Thoracic aorta (tissue), 2 donors: ENCODE data around the gene BTG4. TPM values are rescaled to one million over a fixed set of nuclear protein-coding genes. Genes with fewer than 3 reads are reported as not detected.

Source experiments
- ATAC-seq: fragments of 150-250 bp; one replicate; pipeline ENCODE4 v1.8.0; 2017; ENCODE audit warnings: low read depth; ENCODE audit not compliant: insufficient number of reproducible peaks, low FRiP score
- DNase-seq: peaks from one replicate; pipeline ENCODE4 v3.0.0-alpha.2; 2020; ENCODE audit warnings: low spot score
- H3K27ac ChIP-seq, 2 donors: fragments of 200-600 bp; sonication (generic); 1 replicate in 1 of 2; 2 replicates in 1 of 2; pipeline ENCODE4 v1.5.1; 2016; ENCODE audit warnings: mild to moderate bottlenecking in 2 of 2, moderate library complexity in 2 of 2
- H3K27me3 ChIP-seq: fragments of 200-600 bp; sonication (generic); replicated peaks from 2 replicates; pipeline ENCODE4 v1.6.0; 2016; ENCODE audit warnings: mild to moderate bottlenecking; ENCODE audit not compliant: insufficient read depth
- H3K36me3 ChIP-seq: fragments of 200-600 bp; sonication (generic); one replicate; pipeline ENCODE4 v1.5.1; 2016
- H3K4me1 ChIP-seq, 2 donors: fragments of 200-600 bp; sonication (generic); 1 replicate in 1 of 2; 2 replicates in 1 of 2; pipeline versions ENCODE4 v1.5.1 to v1.6.0; 2016; ENCODE audit warnings: low read depth in 2 of 2, mild to moderate bottlenecking in 1 of 2; ENCODE audit not compliant: control insufficient read depth in 1 of 2
- H3K4me3 ChIP-seq: fragments of 200-600 bp; sonication (generic); 2 replicates; pipeline ENCODE4 v1.5.1; 2016; ENCODE audit warnings: mild to moderate bottlenecking
- H3K9me3 ChIP-seq: fragments of 200-600 bp; sonication (generic); 2 replicates; pipeline ENCODE4 v1.5.1; 2016
- CTCF ChIP-seq: fragments of 200-600 bp; sonication (generic); IDR thresholded peaks from one replicate; pipeline ENCODE4 v1.5.1; 2019; ENCODE audit warnings: antibody characterized with exemption
- total RNA-seq, 2 donors: library from RNA; depleted of rRNA; stranded (reverse); fragments of >200 nt; gene quantifications; one replicate each; pipeline versions ENCODE4 v1.1.0 to v1.2.3, GENCODE V29; 2016

Gene BTG4
- total RNA-seq, 2 donors from 2014 or later: not detected

- no peaks in the 10 kb centered on the region for H3K27me3 ChIP-seq
- peaks cover 4 to 22% of the 10 kb centered on the region in 2 donors for H3K4me1 ChIP-seq
- peak within 1 kb of the TSS; percentile 80 for H3K4me3 ChIP-seq
- H3K36me3 ChIP-seq: no peaks in the 10 kb centered on the region
- no peaks in the 10 kb centered on the region for H3K9me3 ChIP-seq
- peak within 1 kb of the TSS; percentile 71 to 83 for H3K27ac ChIP-seq
- no peak for TF ChIP-seq CTCF
- ATAC-seq (peak; percentile 24), DNase-seq (peak; percentile 12)
Observed at GRCh38 chr11:111540114-111540936, 28.1 kb upstream of the BTG4 start, which contains the start of gene LAYN. Gene LAYN, plus strand, starts transcription at chr11:111540720. Its CDS starts 124 bp downstream, at chr11:111540844.

DNA sequence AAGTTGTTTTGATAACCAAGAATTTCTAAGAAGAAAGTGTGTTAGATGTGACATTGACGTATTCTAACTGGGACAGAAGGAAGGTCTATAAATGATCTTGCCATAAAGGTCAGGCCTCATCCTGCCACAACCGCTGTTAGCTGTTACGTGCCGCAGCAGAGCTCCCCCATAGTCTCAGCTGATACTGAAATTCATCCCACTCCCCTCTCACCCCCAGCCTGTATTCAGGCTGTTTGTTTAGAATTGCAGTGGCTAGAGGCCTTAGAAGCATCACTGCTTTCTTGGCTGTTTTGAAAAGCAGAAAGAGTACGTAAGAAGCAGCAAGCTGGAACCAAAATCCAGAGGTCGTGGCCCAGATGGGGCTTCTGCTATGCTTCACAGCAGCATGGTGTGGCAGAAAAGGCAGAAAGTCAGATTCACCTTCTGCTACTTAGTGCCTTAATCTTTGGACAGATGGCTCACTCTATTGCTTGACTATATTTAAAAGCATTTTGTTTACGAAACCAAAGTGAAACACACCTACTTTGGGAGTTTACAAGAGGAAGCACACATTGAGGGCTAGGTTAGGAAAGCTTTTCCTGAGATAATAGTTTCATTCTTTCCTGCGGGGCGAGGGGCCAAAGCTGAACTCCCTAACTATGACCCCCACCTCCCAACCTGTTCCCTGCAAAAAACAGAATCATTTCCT lies 27.4 kb upstream of the BTG4 start:
- H3K9me3 ChIP-seq: no peaks in the 10 kb centered on the region
- H3K4me3 ChIP-seq: peak overlapping the region; percentile 80
- TF ChIP-seq CTCF: no peak
- no peak for DNase-seq
- H3K27ac ChIP-seq: peak overlapping the region in 1 of 2 donors; percentile 71
- no peak for ATAC-seq
- no peaks in the 10 kb centered on the region for H3K27me3 ChIP-seq
- H3K36me3 ChIP-seq: no peaks in the 10 kb centered on the region
- peaks cover 4 to 22% of the 10 kb centered on the region in 2 donors for H3K4me1 ChIP-seq

DNA sequence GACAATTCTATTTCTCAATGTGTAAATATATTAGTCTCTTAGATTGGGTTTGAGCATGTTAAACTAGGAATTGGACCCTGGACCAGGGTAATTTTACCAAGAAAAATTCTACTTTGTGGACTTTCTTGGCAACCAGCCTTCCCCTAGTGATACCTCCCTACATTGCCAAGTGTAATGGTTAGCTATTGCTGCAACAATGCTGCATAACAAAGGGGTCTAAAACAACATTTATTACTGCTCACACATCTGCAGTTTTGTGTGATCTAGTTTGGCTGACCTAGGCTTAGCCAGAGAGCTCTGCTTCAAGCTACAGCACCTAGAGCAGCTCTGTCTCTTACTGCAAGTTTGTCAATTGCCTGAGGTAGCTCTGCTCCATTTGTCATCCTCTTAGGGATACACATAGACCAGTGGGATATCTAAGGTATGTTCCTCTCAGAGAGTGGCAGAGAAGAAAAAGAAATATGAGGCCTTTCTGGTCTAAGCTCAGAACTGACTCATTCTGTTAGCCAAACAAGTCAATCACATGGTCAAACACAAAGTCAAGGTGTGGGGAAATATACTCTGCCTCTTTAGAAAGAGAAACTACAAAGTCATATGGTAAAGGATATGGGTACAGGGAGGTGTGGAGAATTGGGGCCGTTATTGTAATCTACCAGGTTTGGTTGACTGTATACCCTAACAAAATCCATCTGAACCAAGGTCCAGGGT lies 26.4 kb upstream of the BTG4 start:
- ATAC-seq: no peak
- Histone ChIP-seq H3K36me3 (no peaks in the 10 kb centered on the region), H3K27ac (no peak overlapping the region)

DNA sequence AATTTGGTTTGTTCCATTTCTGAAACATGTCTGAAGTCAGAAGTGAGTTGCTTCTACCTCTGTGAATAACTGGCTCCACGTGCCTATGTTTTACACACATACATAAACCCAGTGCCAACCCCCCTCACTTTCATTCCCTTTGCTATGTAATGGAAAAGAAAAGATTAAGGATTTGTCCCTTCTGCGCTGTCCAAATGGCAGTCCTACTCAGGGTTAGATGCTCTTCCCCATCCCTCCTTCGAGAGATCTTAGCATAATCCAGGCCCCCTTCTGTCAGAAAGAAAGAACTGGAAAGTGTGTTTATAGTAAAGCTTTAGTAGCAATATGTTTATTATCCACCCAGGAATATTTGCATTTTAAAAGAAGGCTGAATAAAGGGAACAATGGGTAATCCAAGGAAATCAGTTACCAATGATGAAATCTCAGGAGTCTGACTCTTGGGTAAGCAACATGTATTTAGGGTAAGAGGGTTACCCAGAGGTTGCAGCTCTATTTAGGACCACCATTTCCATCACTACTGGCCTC lies 25.2 kb upstream of the BTG4 start:
- Histone ChIP-seq H3K36me3 (no peaks in the 10 kb centered on the region), H3K4me1 (peaks cover 4 to 20% of the 10 kb centered on the region in 2 donors), H3K27me3 (no peaks in the 10 kb centered on the region), H3K27ac (no peak overlapping the region), H3K4me3 (no peak overlapping the region), H3K9me3 (no peaks in the 10 kb centered on the region)
- no peak for TF ChIP-seq CTCF
- DNase-seq (no peak), ATAC-seq (no peak)

More for the DNA sequence above, 26.4 kb upstream of the BTG4 start:
- no peaks in the 10 kb centered on the region for H3K27me3 ChIP-seq
- TF ChIP-seq CTCF: no peak
- no peaks in the 10 kb centered on the region for H3K9me3 ChIP-seq
- H3K4me1 ChIP-seq: peaks cover 4 to 22% of the 10 kb centered on the region in 2 donors
- H3K4me3 ChIP-seq: no peak overlapping the region
- DNase-seq: no peak
